HUES64 (cell line): Measurements from ENCODE around the gene ELMO1.

ENCODE experiments used
- H3K27ac ChIP-seq: 2 replicates; pipeline ENCODE4 v1.7.0; 2013; ENCODE audit warnings: low read depth, low read length, inconsistent platforms
- H3K27me3 ChIP-seq: 2 replicates; pipeline ENCODE4 v1.6.1; 2013; ENCODE audit warnings: mild to moderate bottlenecking, low read length; ENCODE audit not compliant: insufficient read depth
- H3K36me3 ChIP-seq: 2 replicates; pipeline ENCODE4 v1.6.1; 2013; ENCODE audit warnings: mild to moderate bottlenecking, low read length; ENCODE audit not compliant: insufficient read depth
- H3K4me1 ChIP-seq: 2 replicates; pipeline ENCODE4 v1.6.1; 2013; ENCODE audit warnings: mild to moderate bottlenecking, low read length, moderate library complexity; ENCODE audit not compliant: insufficient read depth
- H3K4me3 ChIP-seq: 2 replicates; pipeline ENCODE4 v1.5.1; 2013; ENCODE audit warnings: mild to moderate bottlenecking, low read length, moderate library complexity
- H3K9ac ChIP-seq: 2 replicates; pipeline ENCODE4 v1.6.1; 2013; ENCODE audit warnings: mild to moderate bottlenecking, low read depth, low read length
- H3K9me3 ChIP-seq: 2 replicates; pipeline ENCODE4 v1.6.1; 2013; ENCODE audit warnings: low read depth, low read length; ENCODE audit not compliant: insufficient read depth
- WGBS: fragments of 150-250, 120-280 bp; methylation state at CpG from one replicate; pipeline ENCODE4 v1.1.7; 2013; ENCODE audit warnings: missing lambda C conversion rate; 5-methylcytosine and 5-hydroxymethylcytosine counted together

ELMO1 gene

DNA sequence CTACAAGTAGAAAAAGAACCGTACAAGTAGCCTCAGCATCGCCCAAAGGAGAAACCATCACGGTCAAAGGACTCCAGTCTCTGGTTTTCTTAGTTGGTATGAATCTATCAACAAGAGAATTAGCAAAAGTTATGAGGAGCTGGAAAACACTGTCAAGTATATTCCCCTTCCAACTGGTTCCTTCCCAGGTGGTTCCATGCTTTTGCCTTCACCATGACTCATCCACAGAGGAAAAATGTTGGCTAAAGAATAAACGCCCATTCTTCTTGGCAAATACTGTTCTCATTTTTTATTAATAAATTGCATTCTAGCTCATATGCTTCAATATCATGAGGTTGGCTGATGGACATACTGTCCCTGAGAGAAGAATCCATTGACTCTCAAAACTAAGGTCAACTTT lies 6.4 kb downstream of the ELMO1 start:
- peaks cover 5% of the 10 kb centered on the region for H3K27me3 ChIP-seq
- no peak overlapping the region for H3K9ac ChIP-seq
- no peak overlapping the region for H3K27ac ChIP-seq
- peaks cover 8% of the 10 kb centered on the region for H3K4me1 ChIP-seq
- 92% methylated on average over 4 of the region's 4 CpGs for WGBS
- no peaks in the 10 kb centered on the region for H3K36me3 ChIP-seq
- no peaks in the 10 kb centered on the region for H3K9me3 ChIP-seq
- H3K4me3 ChIP-seq, result no peak overlapping the region

DNA sequence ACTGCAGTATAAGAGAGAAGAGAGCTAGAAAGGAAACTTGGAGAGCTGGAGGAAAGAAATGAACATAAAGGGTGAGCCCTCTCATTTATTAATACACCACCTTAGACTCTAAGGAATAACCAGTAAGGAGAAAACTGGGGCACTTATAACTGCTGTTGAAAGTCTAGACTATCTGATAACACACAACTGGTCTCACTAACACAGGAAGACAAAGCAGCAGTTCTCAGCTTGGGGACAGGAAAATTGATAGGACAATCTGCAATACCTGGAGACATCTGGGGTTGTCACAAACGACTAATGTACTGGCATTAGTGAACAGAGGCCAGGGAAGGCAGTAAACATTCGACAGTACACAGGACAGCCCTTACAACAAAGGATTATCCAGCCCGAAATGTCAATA lies 6.8 kb downstream of the ELMO1 start:
- Histone ChIP-seq H3K4me1 (peaks cover 8% of the 10 kb centered on the region), H3K27ac (no peak overlapping the region)
- WGBS, result 81% methylated on average over 3 of the region's 3 CpGs

DNA sequence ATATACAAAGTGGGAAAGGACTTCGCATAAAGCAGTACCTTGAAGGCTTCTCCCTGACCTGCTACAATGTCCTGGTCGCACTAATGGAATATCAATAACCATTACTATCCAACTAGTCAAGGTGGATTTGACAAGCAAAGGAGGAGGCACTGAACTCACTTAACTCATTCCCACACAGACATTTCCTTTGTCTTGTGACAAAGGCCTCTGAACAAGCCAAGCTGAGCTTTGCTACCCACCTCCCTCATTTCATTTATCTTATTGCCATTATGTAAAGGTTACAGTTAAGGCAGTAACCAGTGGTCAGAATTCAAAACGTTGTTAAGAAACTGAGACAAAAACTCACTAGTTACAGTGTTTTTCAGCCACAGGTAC lies 7.3 kb downstream of the ELMO1 start:
- no peaks in the 10 kb centered on the region for H3K27me3 ChIP-seq
- H3K36me3 ChIP-seq, result no peaks in the 10 kb centered on the region
- no peak overlapping the region for H3K4me3 ChIP-seq
- WGBS, result 84% methylated on average over 3 of the region's 3 CpGs
- no peak overlapping the region for H3K27ac ChIP-seq
- no peaks in the 10 kb centered on the region for H3K9me3 ChIP-seq
- H3K4me1 ChIP-seq, result peaks cover 8% of the 10 kb centered on the region
- H3K9ac ChIP-seq, result no peak overlapping the region

More for the DNA sequence above, 6.8 kb downstream of the ELMO1 start:
- Histone ChIP-seq H3K4me3 (no peak overlapping the region), H3K9ac (no peak overlapping the region), H3K36me3 (no peaks in the 10 kb centered on the region), H3K27me3 (peaks cover under 1% of the 10 kb centered on the region; the same call in 1 of the 2 replicates), H3K9me3 (no peaks in the 10 kb centered on the region)

DNA sequence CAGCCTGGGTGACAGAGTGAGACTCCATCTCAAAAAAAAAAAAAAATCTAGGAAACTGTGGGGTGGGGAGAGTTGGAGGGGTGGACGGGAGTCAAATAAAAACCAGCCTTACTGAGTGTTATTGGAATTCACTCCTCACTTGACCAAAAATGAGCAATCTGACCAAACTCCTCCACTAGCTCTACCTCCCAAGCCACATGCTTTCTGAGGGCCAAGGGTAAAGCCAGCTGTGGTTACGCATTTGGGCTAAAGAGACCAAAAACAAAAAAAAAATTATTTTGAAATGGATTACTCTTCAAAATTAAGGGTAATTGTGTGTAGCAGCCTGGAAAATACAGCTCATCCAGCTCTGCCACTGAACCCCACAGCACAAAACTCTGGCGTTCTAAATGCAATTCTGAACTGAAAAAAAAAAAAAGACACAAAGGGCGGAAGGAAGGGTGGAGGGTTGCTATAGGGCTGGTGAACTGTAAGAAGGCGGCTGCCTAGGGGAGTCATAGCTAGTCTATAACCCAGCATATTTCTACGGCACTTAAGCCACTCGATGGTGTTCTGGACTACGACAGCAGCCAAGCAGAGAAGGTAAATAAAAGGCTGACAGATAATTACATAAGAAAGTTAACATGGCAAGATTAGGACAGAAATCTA lies 7.8 kb downstream of the ELMO1 start:
- 88% methylated on average over 6 of the region's 8 CpGs for WGBS
- Histone ChIP-seq H3K27me3 (no peaks in the 10 kb centered on the region), H3K4me1 (peaks cover 8% of the 10 kb centered on the region), H3K27ac (no peak overlapping the region), H3K36me3 (no peaks in the 10 kb centered on the region), H3K9ac (no peak overlapping the region), H3K9me3 (no peaks in the 10 kb centered on the region), H3K4me3 (no peak overlapping the region)

DNA sequence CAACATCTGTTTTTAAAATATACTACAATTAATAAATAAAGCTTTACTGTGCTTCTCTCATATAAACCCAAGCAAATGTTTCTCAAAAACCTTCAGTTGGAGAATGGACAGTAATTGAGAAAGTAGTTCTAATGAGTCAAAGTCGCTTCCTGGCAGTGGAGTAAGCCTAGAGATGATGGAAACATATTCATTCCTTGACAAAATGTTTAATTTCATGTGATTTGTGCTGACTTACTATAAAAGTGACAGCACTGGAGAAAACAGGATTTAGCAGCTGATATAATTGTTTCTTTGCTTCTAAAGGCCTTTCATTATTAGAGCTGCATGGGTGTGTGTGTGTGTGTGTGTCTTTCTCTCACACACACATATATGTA lies 9.0 kb downstream of the ELMO1 start:
- Histone ChIP-seq H3K36me3 (no peaks in the 10 kb centered on the region), H3K27ac (no peak overlapping the region), H3K27me3 (no peaks in the 10 kb centered on the region), H3K4me1 (peaks cover 11% of the 10 kb centered on the region), H3K9me3 (no peaks in the 10 kb centered on the region), H3K4me3 (no peak overlapping the region), H3K9ac (no peak overlapping the region)
- 95% methylated on average over 1 of the region's 1 CpG for WGBS

DNA sequence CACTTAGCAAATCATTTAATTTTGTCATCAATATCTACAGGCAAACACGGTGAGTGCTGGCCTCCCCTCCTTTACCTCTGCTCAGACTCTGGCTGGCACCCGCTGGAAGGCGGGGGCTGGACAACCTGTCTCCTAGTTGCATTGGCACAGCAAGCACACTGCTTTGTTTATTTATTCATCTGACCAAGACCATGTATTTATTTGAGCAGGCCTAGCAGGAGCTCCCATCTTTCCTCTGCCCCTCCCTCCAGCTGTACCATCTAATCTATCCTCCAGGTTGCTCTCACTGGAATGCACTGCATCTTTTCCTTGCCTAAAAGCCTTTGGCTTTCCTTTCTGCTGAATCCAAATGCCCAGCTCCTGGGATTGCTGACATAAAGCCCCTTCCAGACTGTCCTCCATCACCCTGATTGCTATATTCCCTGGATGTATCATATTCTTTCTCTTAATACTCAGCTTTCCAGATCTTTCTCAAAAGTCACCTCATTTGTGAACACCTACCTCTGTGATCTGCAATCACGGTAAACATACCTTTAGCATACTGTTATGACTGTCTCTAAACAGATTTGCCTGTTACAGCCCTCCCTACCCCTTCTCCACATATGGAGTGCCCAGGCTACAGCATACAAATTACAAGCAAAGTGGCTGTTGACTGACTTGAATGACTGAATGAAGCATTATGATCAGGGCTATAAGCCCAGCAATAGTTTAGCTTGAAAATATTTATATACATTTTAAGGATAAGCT lies 9.6 kb downstream of the ELMO1 start:
- Histone ChIP-seq H3K4me1 (peaks cover 13% of the 10 kb centered on the region), H3K9me3 (no peaks in the 10 kb centered on the region), H3K36me3 (no peaks in the 10 kb centered on the region), H3K9ac (no peak overlapping the region), H3K27ac (no peak overlapping the region), H3K27me3 (no peaks in the 10 kb centered on the region), H3K4me3 (no peak overlapping the region)
- 90% methylated on average over 4 of the region's 4 CpGs for WGBS

DNA sequence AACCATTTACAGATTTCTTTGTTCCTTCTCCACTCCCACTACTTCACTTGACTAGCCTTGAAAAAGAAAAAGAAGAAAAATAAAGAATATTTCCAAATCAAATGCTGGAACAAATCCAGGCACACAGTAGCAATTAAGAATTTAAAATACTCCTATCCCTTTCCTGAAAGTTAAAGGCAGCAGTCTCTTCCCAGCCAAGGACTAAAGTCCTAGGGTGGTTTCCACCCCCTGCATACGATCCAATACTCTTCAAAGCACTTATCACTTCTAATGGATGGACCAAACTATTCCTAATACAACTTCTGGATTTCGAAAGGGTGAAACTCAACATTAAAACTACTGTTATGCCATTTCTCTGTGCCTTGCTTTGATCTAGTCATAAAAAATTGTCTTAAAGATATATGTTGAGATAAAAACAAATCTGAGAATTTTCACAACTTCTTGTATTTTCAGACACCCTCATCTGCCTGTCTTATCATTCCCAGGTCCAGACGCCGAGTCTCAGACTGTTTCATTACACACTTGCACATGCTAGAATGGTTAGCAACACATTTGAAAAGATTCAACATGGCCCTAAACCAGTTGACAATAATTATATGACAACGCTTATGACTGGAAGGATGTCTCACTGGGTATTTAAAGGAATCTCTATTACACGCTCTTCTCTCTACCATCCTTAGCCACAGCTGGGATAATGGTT lies 13.4 kb downstream of the ELMO1 start:
- Histone ChIP-seq H3K4me3 (no peak overlapping the region), H3K27ac (no peak overlapping the region), H3K4me1 (peaks cover 5% of the 10 kb centered on the region; the same call in 1 of the 2 replicates), H3K36me3 (no peaks in the 10 kb centered on the region), H3K9ac (no peak overlapping the region), H3K9me3 (no peaks in the 10 kb centered on the region), H3K27me3 (no peaks in the 10 kb centered on the region)
- 89% methylated on average over 6 of the region's 6 CpGs for WGBS

DNA sequence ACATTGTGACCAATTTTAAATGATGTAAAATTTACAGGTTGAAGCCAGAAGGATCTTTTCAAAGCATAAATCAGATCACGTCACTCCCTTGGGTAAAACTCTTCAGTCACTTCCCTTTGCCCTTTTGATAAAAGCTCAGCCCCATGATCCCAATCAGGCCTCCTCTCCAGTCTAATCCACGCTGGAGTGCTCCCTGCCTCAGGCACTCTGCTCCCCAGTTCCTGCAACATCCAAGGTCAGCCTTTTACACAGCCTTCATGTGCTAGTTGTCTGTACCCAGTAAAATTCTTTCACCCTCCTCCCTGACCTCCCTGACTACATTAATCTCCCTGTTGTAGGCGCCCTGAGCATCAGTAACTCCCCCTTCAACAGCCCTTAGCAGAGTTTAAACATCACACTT lies 14.1 kb downstream of the ELMO1 start:
- no peaks in the 10 kb centered on the region for H3K36me3 ChIP-seq
- no peaks in the 10 kb centered on the region for H3K9me3 ChIP-seq
- WGBS, result 74% methylated on average over 3 of the region's 3 CpGs
- H3K27ac ChIP-seq, result no peak overlapping the region
- peaks cover 5% of the 10 kb centered on the region; the same call in 1 of the 2 replicates for H3K4me1 ChIP-seq
- no peak overlapping the region for H3K4me3 ChIP-seq
- no peaks in the 10 kb centered on the region for H3K27me3 ChIP-seq
- no peak overlapping the region for H3K9ac ChIP-seq

DNA sequence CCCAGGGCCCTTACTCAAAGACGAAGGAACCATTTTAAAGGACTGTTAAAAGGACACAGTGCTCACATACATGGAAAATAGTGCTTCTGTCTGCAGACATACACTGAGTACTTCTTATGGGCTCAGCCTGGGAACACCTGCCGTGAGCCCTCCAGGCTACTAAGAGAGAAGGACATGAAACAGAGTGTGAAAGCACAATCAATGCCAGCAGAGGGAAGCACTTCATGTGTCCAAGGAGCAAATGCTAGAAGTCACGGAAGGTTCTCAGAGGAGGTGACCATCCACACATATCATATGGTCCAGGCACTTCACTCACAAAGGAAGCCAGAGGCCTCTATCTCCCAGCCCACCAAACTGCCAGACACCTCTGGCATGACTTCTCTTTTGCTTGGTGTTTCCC lies 15.5 kb downstream of the ELMO1 start:
- Histone ChIP-seq H3K9me3 (no peaks in the 10 kb centered on the region), H3K27ac (no peak overlapping the region), H3K4me3 (no peak overlapping the region), H3K9ac (no peak overlapping the region), H3K36me3 (no peaks in the 10 kb centered on the region), H3K4me1 (peaks cover 5% of the 10 kb centered on the region; the same call in 1 of the 2 replicates), H3K27me3 (no peaks in the 10 kb centered on the region)
- 84% methylated on average over 3 of the region's 3 CpGs for WGBS

DNA sequence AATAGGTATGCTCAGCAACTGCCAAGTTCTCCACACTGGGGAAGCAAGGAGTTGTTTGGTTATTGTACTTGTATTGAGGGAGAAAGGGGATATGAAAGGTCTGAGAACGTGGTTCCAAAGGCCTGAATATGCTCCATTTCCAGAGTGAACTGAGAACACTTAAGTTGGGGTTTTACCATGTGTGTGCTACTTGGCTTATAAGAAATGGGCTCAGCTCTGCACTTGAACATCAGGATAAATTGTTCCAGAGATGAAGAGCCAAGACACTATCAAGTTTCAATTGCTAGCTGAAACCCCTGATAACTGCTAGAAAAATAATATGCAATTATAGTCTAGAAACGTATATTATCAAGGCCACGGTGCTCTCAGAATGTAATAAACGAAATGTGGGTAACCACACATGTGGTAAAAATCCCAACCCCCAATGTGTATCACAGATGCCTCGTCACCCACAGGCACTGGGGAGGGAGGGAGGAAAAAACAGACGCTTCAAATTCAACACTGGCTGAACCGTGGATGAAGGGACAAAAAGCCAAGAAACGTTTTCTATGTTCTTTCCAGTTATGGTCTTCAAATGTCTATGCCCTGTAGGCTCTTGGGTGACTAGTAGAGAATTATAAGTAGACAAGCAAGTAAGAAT lies 16.3 kb downstream of the ELMO1 start:
- H3K36me3 ChIP-seq, result no peaks in the 10 kb centered on the region
- H3K9me3 ChIP-seq, result no peaks in the 10 kb centered on the region
- 70% methylated on average over 7 of the region's 8 CpGs for WGBS
- H3K4me3 ChIP-seq, result no peak overlapping the region
- no peak overlapping the region for H3K9ac ChIP-seq
- no peak overlapping the region for H3K27ac ChIP-seq
- no peaks in the 10 kb centered on the region for H3K27me3 ChIP-seq
- H3K4me1 ChIP-seq, result peaks cover 5% of the 10 kb centered on the region; the same call in 1 of the 2 replicates

DNA sequence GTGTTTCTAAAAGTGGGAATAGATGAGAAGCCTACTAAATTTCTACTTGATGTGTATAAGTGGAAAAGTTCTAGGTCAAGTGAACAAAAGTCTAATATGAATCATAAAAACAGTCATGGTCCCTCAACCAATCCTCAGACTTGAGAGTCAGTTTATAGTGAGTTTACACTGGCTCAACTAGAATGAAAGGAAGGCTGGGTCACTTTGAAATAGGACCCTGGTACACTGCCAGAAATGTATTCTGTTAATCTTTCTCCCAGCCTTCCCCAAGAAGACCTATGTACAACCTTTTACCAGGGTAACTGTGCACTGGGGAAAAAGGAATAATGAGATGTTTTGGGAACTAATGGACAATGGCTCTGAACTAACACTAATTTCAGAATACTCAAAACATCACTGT lies 17.3 kb downstream of the ELMO1 start:
- H3K9ac ChIP-seq, result no peak overlapping the region
- H3K27ac ChIP-seq, result no peak overlapping the region
- no peak overlapping the region for H3K4me3 ChIP-seq
- H3K27me3 ChIP-seq, result no peaks in the 10 kb centered on the region
- H3K36me3 ChIP-seq, result no peaks in the 10 kb centered on the region
- H3K9me3 ChIP-seq, result no peaks in the 10 kb centered on the region
- peaks cover 5% of the 10 kb centered on the region; the same call in 1 of the 2 replicates for H3K4me1 ChIP-seq
